NCI-H1417 (cell line): ENCODE data around the gene VSIG8.
"Not testable (repeated sequence)": the region's sequence is repeated elsewhere in the genome, so short reads cannot be mapped to it uniquely, and the experiment has no call there.

ENCODE experiments used
- DNase-seq, 3 experiments: peaks; one replicate each; lab custom pipeline; 2025; lab: John Stamatoyannopoulos, UW

The VSIG8 gene

GRCh38 chr1:159862557-159862956, at the start of gene VSIG8:
VSIG8 (minus strand) TSS chr1:159862657; CDS start chr1:159862521, 136 bp downstream.
- no peak for DNase-seq

GRCh38 chr1:159911326-159912070, 49.0 kb upstream of the VSIG8 start:
- DNase-seq = no peak

GRCh38 chr1:159908031-159908940, 45.8 kb upstream of the VSIG8 start:
- DNase-seq = no peak

- no peak for DNase-seq
These were observed 44.5 kb upstream of the VSIG8 start for GRCh38 chr1:159906960-159907359.

GRCh38 chr1:159904036-159904435, 41.6 kb upstream of the VSIG8 start:
- DNase-seq = not testable (repeated sequence)

GRCh38 chr1:159902541-159902940, 40.1 kb upstream of the VSIG8 start:
- no peak for DNase-seq

- DNase-seq = no peak
These were observed 38.4 kb upstream of the VSIG8 start for GRCh38 chr1:159900755-159901360.

DNA sequence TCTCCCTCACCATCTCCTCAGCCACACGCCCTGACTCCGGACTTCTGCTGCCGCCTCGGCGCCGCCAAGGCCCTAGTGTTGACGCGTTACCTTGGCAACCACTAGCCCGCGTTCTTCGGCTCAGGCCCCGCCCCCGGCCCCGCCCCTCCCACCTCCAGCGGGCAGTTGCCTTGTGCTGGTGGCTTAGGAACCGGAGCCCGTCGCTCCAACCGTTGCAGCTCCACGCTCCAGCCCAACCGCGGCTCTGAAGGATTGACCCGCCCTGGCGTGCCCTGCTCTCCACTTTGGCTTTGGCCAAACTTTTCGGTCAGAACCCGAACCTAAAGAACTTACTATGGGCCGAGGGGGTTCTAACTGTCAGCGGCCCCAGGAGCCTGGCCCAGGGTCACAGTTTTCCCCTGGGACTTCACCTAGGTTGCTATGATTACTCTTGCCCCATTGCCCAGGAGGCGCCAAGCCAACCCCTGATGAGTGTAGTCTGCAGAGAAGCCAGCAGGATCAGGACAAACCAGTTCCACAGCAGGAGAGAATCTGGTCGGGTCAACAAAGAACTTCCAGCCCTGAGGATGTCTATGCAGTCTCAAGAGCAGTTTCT, 37.7 kb upstream of the VSIG8 start, which contains the start of gene CFAP45:
Gene CFAP45 (minus strand): TSS at position 80 of the 595 bp plus-strand sequence. CDS start 67 bp downstream, at position 13.
- DNase-seq = peak; percentile 88 to 99 (median 95)

DNA sequence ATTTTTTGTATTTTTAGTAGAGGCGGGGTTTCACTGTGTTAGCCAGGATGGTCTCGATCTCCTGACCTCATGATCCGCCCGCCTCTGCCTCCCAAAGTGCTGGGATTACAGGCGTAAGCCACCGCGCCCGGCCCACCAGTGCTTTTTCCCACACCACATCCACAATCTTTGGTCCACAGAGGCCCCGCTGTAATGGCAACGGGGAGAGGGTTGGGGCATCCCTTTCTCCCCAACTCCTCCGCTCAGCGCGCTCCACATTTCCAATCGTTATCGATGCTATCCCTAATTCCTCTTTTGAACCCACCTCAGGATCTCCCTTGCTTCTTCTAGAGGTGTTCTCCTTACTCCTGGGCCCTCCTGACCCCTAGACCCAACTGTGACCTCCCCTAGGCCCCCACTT, 37.2 kb upstream of the VSIG8 start:
- not testable (repeated sequence) for DNase-seq

DNA sequence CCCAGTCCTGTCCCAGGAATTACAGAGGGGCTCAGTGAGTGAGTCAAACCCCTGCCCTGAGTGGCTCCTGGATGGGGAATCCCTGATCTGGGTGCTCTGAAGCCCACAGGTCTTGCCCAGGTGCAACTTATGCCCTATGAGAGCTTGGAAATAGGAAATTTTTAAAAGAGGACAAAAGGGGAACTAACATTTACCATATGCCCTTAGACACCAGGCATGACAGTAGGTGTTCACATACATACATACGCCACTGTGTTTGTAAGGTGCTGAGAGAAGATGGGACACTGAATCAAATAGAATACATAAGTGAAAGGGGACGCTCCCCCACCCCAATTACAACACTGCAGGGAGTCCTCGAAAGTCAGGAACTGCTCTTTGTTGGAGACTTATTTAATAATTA, 36.1 kb upstream of the VSIG8 start:
- no peak for DNase-seq

- DNase-seq = no peak
These were observed 35.5 kb upstream of the VSIG8 start for GRCh38 chr1:159897962-159898361.

GRCh38 chr1:159896546-159896930, 34.1 kb upstream of the VSIG8 start:
- peak in 1 of 3 experiments; percentile 35 for DNase-seq

GRCh38 chr1:159895836-159896545, 33.5 kb upstream of the VSIG8 start:
- DNase-seq = peak in 2 of 3 experiments; percentile 77 to 83

DNA sequence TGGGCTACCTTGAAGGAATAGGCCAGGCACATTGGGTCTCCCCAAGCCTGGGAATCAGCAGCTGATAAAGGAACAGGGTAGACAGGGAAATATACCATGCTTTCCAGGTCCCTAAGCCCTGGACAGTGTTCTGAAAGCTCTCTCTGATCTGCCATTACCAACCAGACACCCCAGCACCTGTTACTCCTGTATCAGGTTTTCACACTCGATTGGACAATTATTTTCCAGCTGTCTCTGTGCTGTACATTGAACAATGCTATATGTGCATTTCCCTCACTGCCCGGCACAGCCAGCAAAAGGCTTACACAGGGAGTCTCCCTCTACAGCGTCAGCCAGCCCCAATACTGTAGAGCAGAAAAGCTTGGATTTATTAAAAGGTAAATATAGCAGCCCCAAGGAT, 32.8 kb upstream of the VSIG8 start:
- peak in 2 of 3 experiments; percentile 73 to 88 for DNase-seq

DNA sequence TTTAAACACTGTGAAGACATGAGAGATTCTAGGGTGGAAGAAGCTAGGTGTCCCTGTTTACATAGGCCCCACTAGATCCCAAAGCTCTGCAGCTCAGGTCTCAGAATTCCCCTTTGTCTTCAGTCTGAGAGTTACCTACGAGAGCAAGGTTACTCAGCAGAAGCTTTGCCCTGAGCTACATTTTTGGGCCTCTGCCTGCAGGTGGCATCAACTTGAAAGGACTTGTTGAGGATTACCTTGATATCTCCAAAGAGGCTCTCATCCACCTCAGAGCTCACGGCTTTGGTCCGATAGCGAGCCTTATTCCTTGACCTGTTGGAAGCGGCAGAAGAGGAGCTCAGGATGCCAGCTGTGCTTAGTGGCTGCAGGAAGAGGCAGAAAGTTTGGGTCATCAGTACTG, 30.5 kb upstream of the VSIG8 start:
- DNase-seq = peak in 2 of 3 experiments; percentile 8 to 41

GRCh38 chr1:159891275-159892157, 29.1 kb upstream of the VSIG8 start:
- peak; percentile 81 to 96 (median 95) for DNase-seq

- no peak for DNase-seq
These were observed 27.9 kb upstream of the VSIG8 start for GRCh38 chr1:159890390-159890789.

- DNase-seq = peak in 2 of 3 experiments; percentile 4 to 40
These were observed 27.4 kb upstream of the VSIG8 start for GRCh38 chr1:159889821-159890252.

GRCh38 chr1:159889202-159889601, 26.7 kb upstream of the VSIG8 start:
- peak in 2 of 3 experiments; percentile 12 to 59 for DNase-seq

DNA sequence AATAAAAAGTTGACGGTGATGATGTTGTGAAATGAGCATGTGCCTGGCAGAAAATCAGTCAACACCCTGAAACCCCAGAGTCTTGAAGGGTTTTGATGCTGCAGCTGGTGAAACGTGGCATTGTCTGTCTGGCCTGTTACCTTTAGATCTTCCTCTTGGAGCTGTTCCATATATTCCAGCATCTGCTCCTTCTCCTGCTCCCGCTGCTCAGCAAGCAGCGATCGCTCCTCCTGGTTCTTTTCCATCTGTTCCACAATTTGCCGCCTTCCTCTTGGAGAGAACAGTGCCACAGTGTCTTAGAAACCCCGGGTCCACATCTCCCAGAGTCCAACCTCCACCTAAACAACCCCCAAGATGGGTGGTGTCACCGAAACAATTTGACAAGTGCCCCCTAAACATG, 21.8 kb upstream of the VSIG8 start:
- DNase-seq = no peak
